GM21529 (cell line): ENCODE data around the gene SLC25A34.
A peak's percentile ranks its signal among the peaks of the same experiment; 100 is the strongest.
"Not testable (repeated sequence)": the region's sequence is repeated elsewhere in the genome, so short reads cannot be mapped to it uniquely, and the experiment has no call there.

ENCODE experiments used
- ATAC-seq: cut with Tn5 transposase; IDR thresholded peaks from one replicate; pipeline ENCODE4 v1.9.1; 2021; ENCODE audit not compliant: unreplicated experiment

SLC25A34 gene

GRCh38 chr1:15736038-15736891 lies at the start of gene SLC25A34:
TSS of gene SLC25A34 (plus strand) at chr1:15736258. CDS start at chr1:15736486, 228 bp downstream.
- no peak for ATAC-seq

GRCh38 chr1:15687446-15687845 lies 48.6 kb upstream of the SLC25A34 start:
- no peak for ATAC-seq

- no peak for ATAC-seq
Observed at GRCh38 chr1:15690317-15690716, 45.7 kb upstream of the SLC25A34 start.

GRCh38 chr1:15691434-15692032 lies 44.5 kb upstream of the SLC25A34 start:
- no peak for ATAC-seq

GRCh38 chr1:15692121-15692682 lies 43.9 kb upstream of the SLC25A34 start:
- ATAC-seq, result no peak

- ATAC-seq, result no peak
Observed at GRCh38 chr1:15693371-15693770, 42.7 kb upstream of the SLC25A34 start.

- peak; percentile 92 for ATAC-seq
Observed at GRCh38 chr1:15696956-15697521, 39.0 kb upstream of the SLC25A34 start.

GRCh38 chr1:15698201-15698600 lies 37.9 kb upstream of the SLC25A34 start:
- ATAC-seq, result no peak

- not testable (repeated sequence) for ATAC-seq
Observed at GRCh38 chr1:15699321-15699720, 36.7 kb upstream of the SLC25A34 start.

- ATAC-seq, result no peak
Observed at GRCh38 chr1:15700508-15700907, 35.5 kb upstream of the SLC25A34 start.

GRCh38 chr1:15701784-15702183 lies 34.3 kb upstream of the SLC25A34 start:
- ATAC-seq, result no peak

- ATAC-seq, result no peak
Observed at GRCh38 chr1:15702722-15703550, 33.1 kb upstream of the SLC25A34 start.

GRCh38 chr1:15703562-15703961 lies 32.5 kb upstream of the SLC25A34 start:
- no peak for ATAC-seq

- ATAC-seq, result no peak
Observed at GRCh38 chr1:15704526-15705183, 31.4 kb upstream of the SLC25A34 start.

GRCh38 chr1:15705184-15705566 lies 30.9 kb upstream of the SLC25A34 start:
- no peak for ATAC-seq

- ATAC-seq, result no peak
Observed at GRCh38 chr1:15706751-15707150, 29.3 kb upstream of the SLC25A34 start.

- ATAC-seq, result no peak
Observed at GRCh38 chr1:15707239-15707925, 28.7 kb upstream of the SLC25A34 start.

GRCh38 chr1:15708486-15709137 lies 27.4 kb upstream of the SLC25A34 start:
- ATAC-seq, result no peak

GRCh38 chr1:15709226-15709625 lies 26.8 kb upstream of the SLC25A34 start:
- no peak for ATAC-seq
